Testis (tissue), 3 donors: Measurements from ENCODE around the gene GPR135. TPM values are rescaled to one million over a fixed set of nuclear protein-coding genes. Genes with fewer than 3 reads are reported as not detected.

Experiments
- DNase-seq: peaks from one replicate; pipeline ENCODE4 v3.0.0-alpha.2; 2019
- H3K27ac ChIP-seq, 2 donors: fragments of 200-600 bp; sonication (generic); one replicate each; pipeline ENCODE4 v1.5.1; 2019
- H3K27me3 ChIP-seq: fragments of 200-600 bp; sonication (generic); one replicate; pipeline ENCODE4 v1.5.1; 2019
- H3K36me3 ChIP-seq: fragments of 200-600 bp; sonication (generic); one replicate; pipeline ENCODE4 v1.5.1; 2017; ENCODE audit warnings: low read depth; ENCODE audit errors: missing control alignments
- H3K4me1 ChIP-seq: fragments of 200-600 bp; sonication (generic); one replicate; pipeline ENCODE4 v1.5.1; 2019
- H3K4me3 ChIP-seq, 2 donors: fragments of 200-600 bp; sonication (generic); one replicate each; pipeline ENCODE4 v1.5.1; 2017 to 2019
- H3K9me3 ChIP-seq: fragments of 200-600 bp; sonication (generic); one replicate; pipeline ENCODE4 v1.5.1; 2017
- CTCF ChIP-seq, 3 experiments: fragments of 450-650 bp in 2 of 3; fragments of 200-600 bp in 1 of 3; sonication (generic) in 1 of 3; IDR thresholded peaks; one replicate each; pipeline ENCODE4 v1.5.1; 2016 to 2019; ENCODE audit warnings: antibody characterized with exemption in 3 of 3, mild to moderate bottlenecking in 2 of 3, moderate library complexity in 1 of 3
- POLR2A ChIP-seq: fragments of 450-650 bp; IDR thresholded peaks from one replicate; pipeline ENCODE4 v1.6.1; 2017; ENCODE audit warnings: antibody characterized with exemption, mild to moderate bottlenecking, moderate library complexity
- WGBS, 2 donors: methylation state at CpG; one replicate each; pipeline ENCODE4 v1.1.5; 2018; 5-methylcytosine and 5-hydroxymethylcytosine counted together
- intact Hi-C: fragments of 100-400 bp; cut with DNase I; formaldehyde crosslinking; loops from one replicate; pipeline ENCODE4 v1.15.1; 2023; ENCODE audit warnings: low total_unique reads
- polyA plus RNA-seq: library from polyadenylated mRNA; stranded (reverse); fragments of 350-450 nt; fragmentation: Illumina TruSeq; extraction: RNeasy Lipid Tissue Mini Kit (QIAGEN cat#74804); gene quantifications from one replicate; pipeline ENCODE4 v1.2.3, GENCODE V29; 2014; ENCODE audit warnings: low read depth, low replicate concordance; ENCODE audit not compliant: insufficient read depth
- total RNA-seq, 2 donors: library from RNA; depleted of rRNA; stranded (reverse); fragments of >200 nt; gene quantifications; one replicate each; pipeline ENCODE4 v1.2.3, GENCODE V29; 2016

Gene GPR135
- total and polyA plus RNA-seq, 3 donors from 2014 or later, result 25.8 to 71.2 (median 33.1) TPM

DNA sequence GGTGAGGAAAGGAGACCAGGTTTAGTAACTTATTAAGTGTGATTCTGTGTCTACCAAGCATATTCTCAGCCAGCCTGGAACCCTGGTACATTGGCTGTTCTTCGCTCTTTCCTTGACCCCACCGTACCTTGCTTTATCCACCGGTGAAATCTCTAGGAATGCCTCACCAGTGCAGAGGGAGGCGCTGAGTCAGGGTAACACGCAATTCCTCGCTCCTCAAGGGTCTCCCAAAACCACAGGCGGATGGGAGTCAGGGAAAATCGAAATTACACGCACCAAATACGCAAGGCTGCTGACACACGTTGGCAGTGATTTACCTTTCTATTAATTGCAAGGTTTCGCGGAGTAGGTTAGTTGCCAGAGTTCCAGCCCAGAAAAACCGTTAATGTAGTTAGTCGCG, 18.2 kb upstream of the GPR135 start:
- no peaks in the 10 kb centered on the region for H3K27me3 ChIP-seq
- peak overlapping the region; percentile 85 to 91 for H3K4me3 ChIP-seq
- H3K27ac ChIP-seq, result peak overlapping the region; percentile 97
- H3K36me3 ChIP-seq, result no peaks in the 10 kb centered on the region
- DNase-seq, result no peak
- intact Hi-C loops, result no loop called here
- 1 to 2% methylated on average over 7 to 16 of the region's 16 CpGs for WGBS, 2 donors
- peaks cover 33% of the 10 kb centered on the region for H3K4me1 ChIP-seq
- TF ChIP-seq POLR2A (no peak), CTCF (IDR thresholded peaks at IDR 0.05) (no peak)
- no peaks in the 10 kb centered on the region for H3K9me3 ChIP-seq

DNA sequence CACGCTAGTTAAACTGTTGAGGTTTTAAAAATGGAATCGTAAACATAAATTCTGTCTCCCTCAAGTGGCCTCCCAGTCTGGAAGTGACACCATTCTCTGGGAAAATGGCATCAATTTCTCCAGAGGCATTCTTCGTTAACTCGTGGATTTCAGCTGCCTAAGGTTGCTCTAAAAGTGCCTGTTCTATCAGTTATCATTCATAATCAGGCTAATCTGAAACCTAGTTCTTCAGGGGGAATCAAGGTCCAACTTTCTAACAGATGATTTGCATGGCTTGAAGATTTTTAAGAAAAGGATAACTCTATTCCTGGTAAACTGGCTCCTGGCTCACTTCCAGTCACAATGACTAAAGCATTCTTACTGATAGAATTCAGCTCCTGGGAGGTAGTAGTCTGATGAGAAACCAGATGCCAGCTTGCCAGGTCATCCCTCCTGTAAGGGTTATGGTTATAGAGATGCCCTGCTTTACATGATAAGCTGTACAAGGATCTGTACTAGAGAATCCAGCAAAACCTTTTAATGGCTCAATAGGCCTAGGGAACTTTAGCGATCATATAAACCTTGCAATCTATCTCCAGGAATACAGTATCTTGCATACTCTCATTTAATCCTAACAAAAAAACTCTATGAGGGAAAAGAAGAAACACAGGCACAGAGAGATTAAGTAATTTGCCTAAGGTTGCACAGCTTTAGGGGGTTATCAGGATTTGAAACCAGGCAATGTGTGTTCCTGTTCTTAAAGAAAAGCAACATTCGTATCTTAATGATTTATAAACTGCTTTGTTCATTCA, 17.6 kb upstream of the GPR135 start:
- intact Hi-C loops, result no loop called here
- H3K9me3 ChIP-seq, result no peaks in the 10 kb centered on the region
- TF ChIP-seq CTCF (IDR thresholded peaks at IDR 0.05) (no peak), POLR2A (no peak)
- peaks cover 33% of the 10 kb centered on the region for H3K4me1 ChIP-seq
- WGBS, 2 donors, result 24 to 27% methylated on average over 6 of the region's 6 CpGs
- H3K4me3 ChIP-seq, result peak overlapping the region; percentile 85 to 91
- peak; percentile 38 for DNase-seq
- H3K27me3 ChIP-seq, result no peaks in the 10 kb centered on the region
- H3K27ac ChIP-seq, result peak overlapping the region; percentile 97
- no peaks in the 10 kb centered on the region for H3K36me3 ChIP-seq

- Histone ChIP-seq H3K27ac (peak overlapping the region in 1 of 2 donors; percentile 97), H3K27me3 (no peaks in the 10 kb centered on the region)
- intact Hi-C loops, result no loop called here
These were observed 16.8 kb upstream of the GPR135 start for GRCh38 chr14:59481871-59482540.

DNA sequence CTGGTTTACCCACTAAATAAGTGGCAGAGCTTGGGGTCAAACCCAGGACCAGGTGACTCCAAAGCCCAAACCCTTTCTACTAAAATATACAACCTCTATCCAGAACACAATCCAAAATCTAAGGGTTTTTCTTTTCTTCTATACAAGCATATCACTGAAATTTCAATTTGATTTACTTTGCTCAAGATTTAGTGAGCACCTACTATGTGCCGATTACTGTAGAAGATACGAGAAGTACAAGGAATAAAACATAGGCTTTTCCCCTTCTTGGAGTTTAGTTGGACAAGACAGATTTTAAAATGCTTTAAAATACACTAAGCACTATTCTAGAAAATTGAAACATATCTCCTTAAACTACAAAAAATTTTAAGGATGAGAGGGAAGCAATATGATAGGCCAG, 16.2 kb upstream of the GPR135 start:
- DNase-seq, result no peak
- Histone ChIP-seq H3K36me3 (no peaks in the 10 kb centered on the region), H3K4me3 (no peak overlapping the region), H3K9me3 (no peaks in the 10 kb centered on the region), H3K4me1 (peaks cover 33% of the 10 kb centered on the region), H3K27ac (no peak overlapping the region), H3K27me3 (no peaks in the 10 kb centered on the region)
- intact Hi-C loops, result no loop called here
- WGBS, 2 donors, result 93 to 98% methylated on average over 2 of the region's 2 CpGs
- no peak for TF ChIP-seq CTCF (IDR thresholded peaks at IDR 0.05)
- no peak for TF ChIP-seq POLR2A

More at GRCh38 chr14:59481871-59482540, 16.8 kb upstream of the GPR135 start:
- no peaks in the 10 kb centered on the region for H3K36me3 ChIP-seq
- TF ChIP-seq CTCF (IDR thresholded peaks at IDR 0.05) (no peak), POLR2A (no peak)
- WGBS, 2 donors, result 49 to 52% methylated on average over 2 of the region's 2 CpGs
- peaks cover 33% of the 10 kb centered on the region for H3K4me1 ChIP-seq
- no peak overlapping the region for H3K4me3 ChIP-seq
- no peak for DNase-seq
- no peaks in the 10 kb centered on the region for H3K9me3 ChIP-seq
